ENCODE measurements around the gene LAMTOR5. TPM values are rescaled to one million over a fixed set of nuclear protein-coding genes. Genes with fewer than 3 reads are reported as not detected.

Gene LAMTOR5
- total and polyA plus RNA-seq, 12 donors: 209 to 506 (median 248) TPM

DNA sequence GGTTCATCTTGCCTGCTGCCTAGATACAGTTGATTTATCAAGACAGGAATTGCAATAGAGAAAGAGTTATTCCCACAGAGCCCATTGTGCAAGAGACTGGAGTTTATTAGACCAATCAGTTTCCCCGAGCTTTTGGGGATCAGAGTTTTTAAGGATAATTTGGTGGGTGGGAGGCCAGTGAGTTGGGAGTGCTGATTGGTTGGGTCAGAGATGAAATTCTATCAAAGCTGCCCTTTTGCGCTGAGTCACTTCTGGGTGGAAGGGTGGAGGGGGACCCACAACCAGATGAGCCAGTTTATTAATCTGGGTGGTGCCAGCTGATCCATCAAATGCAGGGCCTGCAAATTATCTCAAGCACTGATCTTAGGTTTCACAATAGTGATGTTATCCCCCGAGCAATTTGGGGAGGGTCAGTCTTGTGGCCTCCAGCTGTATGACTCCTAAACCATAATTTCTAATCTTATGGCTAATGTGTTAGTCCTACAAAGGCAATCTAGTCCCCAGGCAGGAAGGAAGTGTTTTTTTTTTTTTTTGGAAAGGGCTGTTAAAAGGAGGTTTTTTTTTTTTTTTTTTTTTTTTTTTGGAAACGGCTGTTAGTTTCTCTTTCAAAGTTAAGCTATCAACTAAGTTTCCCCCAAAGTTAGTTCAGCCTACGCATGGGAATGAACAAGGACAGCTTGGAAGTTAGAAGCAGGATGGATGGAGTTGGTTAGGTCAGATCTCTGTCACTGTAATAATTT lies 24.1 kb downstream of the LAMTOR5 start:
- intact Hi-C loops (cut with DNase I): no loop called here
- peak overlapping the region in 7 of 10 donors; percentile 40 to 76 (median 65) for H3K27ac ChIP-seq
- H3K27me3 ChIP-seq: no peaks in the 10 kb centered on the region
- peaks cover 0 to 63% (median 5%) of the 10 kb centered on the region in 9 donors for H3K36me3 ChIP-seq
- TF ChIP-seq, protein P1, sequence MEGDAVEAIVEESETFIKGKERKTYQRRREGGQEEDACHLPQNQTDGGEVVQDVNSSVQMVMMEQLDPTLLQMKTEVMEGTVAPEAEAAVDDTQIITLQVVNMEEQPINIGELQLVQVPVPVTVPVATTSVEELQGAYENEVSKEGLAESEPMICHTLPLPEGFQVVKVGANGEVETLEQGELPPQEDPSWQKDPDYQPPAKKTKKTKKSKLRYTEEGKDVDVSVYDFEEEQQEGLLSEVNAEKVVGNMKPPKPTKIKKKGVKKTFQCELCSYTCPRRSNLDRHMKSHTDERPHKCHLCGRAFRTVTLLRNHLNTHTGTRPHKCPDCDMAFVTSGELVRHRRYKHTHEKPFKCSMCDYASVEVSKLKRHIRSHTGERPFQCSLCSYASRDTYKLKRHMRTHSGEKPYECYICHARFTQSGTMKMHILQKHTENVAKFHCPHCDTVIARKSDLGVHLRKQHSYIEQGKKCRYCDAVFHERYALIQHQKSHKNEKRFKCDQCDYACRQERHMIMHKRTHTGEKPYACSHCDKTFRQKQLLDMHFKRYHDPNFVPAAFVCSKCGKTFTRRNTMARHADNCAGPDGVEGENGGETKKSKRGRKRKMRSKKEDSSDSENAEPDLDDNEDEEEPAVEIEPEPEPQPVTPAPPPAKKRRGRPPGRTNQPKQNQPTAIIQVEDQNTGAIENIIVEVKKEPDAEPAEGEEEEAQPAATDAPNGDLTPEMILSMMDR (IDR thresholded peaks at IDR 0.05): no peak
- DNase-seq: no peak
- peak overlapping the region in 4 of 10 donors; percentile 2 to 26 (median 20) for H3K4me3 ChIP-seq
- peaks cover 0 to 36% (median 7%) of the 10 kb centered on the region in 9 donors for H3K4me1 ChIP-seq
- 58 to 60% methylated on average over 5 of the region's 5 CpGs for WGBS, 2 donors
- ATAC-seq: peak in 5 of 8 donors; percentile 16 to 52 (median 50)
- no peaks in the 10 kb centered on the region for H3K9me3 ChIP-seq

DNA sequence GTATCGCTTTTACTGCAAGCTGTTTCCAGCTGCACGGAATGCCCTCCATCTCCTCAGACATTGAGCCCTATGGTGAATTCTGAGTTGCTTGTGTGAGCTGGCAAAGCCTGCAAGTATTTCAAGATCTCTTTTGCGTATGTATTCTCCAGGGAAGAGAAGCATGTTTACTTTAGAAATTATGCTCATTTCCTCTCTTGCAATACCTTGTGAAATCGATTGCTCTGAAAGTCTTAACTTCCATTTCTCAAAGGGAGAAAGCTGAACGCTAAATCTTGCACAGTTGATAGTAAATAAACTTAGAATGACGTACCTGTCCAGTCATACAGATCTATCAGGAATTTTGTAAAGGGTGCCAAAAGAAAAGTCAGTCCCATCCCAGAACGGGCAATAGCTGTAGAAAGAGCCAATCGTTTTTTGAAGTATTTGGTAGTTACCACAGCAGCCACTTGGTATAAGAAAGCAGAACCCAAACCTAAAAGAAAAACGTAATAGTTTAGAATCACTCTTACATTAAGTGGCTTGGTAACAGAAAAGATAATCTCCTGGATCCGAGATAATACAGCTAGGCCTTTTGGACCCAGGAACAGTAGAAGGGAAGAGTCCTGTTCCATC lies 26.7 kb downstream of the LAMTOR5 start:
- 60 to 65% methylated on average over 10 of the region's 10 CpGs for WGBS, 2 donors
- Histone ChIP-seq H3K27ac (peak overlapping the region in 6 of 10 donors; percentile 8 to 72 (median 36)), H3K4me3 (no peak overlapping the region), H3K27me3 (no peaks in the 10 kb centered on the region), H3K4me1 (peaks cover 0 to 36% (median 7%) of the 10 kb centered on the region in 9 donors), H3K9me3 (no peaks in the 10 kb centered on the region), H3K36me3 (peaks cover 0 to 66% (median 23%) of the 10 kb centered on the region in 9 donors)
- intact Hi-C loops (cut with DNase I): no loop called here
- DNase-seq (no peak), ATAC-seq (peak in 1 of 8 donors; percentile 61)
- TF ChIP-seq, protein P1 (IDR thresholded peaks at IDR 0.05): no peak

DNA sequence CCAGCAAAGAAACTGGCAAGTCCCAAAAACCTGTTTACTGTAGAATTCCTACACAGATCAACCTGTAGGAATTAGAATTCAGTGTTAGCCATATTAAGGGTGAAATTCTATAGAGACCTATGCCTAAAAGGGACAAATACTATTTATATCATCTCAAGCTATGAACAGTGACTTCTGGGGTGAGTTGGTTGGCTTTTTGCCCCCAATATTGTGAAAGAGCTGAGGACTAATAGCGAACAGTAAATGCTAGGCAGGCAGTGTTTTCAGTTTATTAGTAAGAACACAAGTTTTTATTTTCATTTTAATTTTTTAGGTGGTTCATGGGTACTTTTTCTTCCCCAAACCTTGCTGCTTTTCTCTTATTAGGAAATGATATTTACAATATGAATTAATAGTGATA lies 32.0 kb downstream of the LAMTOR5 start:
- intact Hi-C loops (cut with DNase I): no loop called here
- peaks cover 0 to 98% (median 33%) of the 10 kb centered on the region in 9 donors for H3K36me3 ChIP-seq

DNA sequence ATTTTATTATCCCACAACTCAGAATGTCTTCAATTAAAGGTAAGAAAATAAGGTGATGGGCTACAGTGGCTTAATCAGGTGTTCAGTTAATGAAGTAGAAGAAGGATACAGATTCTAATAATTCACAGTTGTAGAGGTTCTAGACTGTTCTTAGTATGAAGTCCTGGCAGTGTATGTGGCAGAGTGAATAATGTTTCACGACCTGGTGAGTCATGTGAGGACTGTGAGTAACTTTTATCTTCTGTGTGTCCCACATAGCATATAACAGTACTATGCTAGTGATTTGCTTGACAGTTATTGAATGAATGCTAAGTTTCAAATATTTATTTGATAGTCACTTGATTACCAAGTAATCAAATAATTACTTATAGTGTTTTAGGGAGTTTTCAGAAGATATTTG lies 36.7 kb downstream of the LAMTOR5 start:
- Histone ChIP-seq H3K9me3 (no peaks in the 10 kb centered on the region), H3K4me3 (no peak overlapping the region), H3K27ac (no peak overlapping the region), H3K4me1 (peaks cover 0 to 8% (median 0%) of the 10 kb centered on the region in 9 donors), H3K27me3 (no peaks in the 10 kb centered on the region), H3K36me3 (peaks cover 0 to 94% (median 23%) of the 10 kb centered on the region in 9 donors)
- ATAC-seq (peak in 3 of 8 donors; percentile 50 to 78 (median 74)), DNase-seq (no peak)
- WGBS, 2 donors: 22 to 36% methylated on average over 1 of the region's 1 CpG
- TF ChIP-seq, protein P1 (IDR thresholded peaks at IDR 0.05): no peak
- intact Hi-C loops (cut with DNase I): no loop called here

More for the DNA sequence above, 32.0 kb downstream of the LAMTOR5 start:
- no peak overlapping the region for H3K4me3 ChIP-seq
- no peak overlapping the region for H3K27ac ChIP-seq
- ATAC-seq (no peak), DNase-seq (no peak)
- H3K4me1 ChIP-seq: peaks cover 0 to 8% (median 0%) of the 10 kb centered on the region in 9 donors
- H3K9me3 ChIP-seq: no peaks in the 10 kb centered on the region
- WGBS, 2 donors: 97 to 98% methylated on average over 1 of the region's 1 CpG
- TF ChIP-seq, protein P1 (IDR thresholded peaks at IDR 0.05): no peak
- no peaks in the 10 kb centered on the region for H3K27me3 ChIP-seq
